ENCODE data around the gene VWF.

The VWF gene

DNA sequence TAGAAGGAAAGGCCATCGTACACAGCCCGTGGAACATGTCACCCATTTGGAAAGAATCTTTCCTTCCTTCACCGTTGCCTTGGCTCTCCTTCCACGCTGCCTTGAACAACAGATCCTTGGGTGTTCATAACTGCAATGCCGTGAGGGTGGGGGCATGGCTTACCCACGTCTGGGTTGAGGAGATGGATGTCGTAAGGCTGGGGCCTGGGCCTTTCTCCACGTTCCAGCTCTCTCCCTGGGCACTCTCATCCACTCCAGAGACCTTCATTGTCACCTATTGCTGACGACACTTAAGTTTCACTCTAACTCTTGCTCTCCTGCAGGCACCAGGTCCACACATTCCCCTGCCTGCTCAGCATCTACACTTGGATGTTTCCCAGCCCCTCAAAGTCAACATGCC lies 198.8 kb downstream of the VWF start:
- Histone ChIP-seq H3K4me1 (ENCODE audit: control insufficient read depth in 1 of 2, insufficient read depth in 2 of 2, low read length in 2 of 2) (no peaks in the 10 kb centered on the region), H3K4me3 (ENCODE audit: low read depth in 1 of 2, low read length in 2 of 2) (no peak overlapping the region), H3K36me3 (ENCODE audit: control insufficient read depth in 1 of 2, insufficient read depth in 2 of 2, low read length in 2 of 2) (no peaks in the 10 kb centered on the region), H3K27ac (ENCODE audit: low read length) (no peak overlapping the region), H3K9me3 (ENCODE audit: control insufficient read depth in 1 of 2, low read length in 2 of 2) (no peaks in the 10 kb centered on the region), H3K27me3 (ENCODE audit: low read depth, low read length) (no peaks in the 10 kb centered on the region)

DNA sequence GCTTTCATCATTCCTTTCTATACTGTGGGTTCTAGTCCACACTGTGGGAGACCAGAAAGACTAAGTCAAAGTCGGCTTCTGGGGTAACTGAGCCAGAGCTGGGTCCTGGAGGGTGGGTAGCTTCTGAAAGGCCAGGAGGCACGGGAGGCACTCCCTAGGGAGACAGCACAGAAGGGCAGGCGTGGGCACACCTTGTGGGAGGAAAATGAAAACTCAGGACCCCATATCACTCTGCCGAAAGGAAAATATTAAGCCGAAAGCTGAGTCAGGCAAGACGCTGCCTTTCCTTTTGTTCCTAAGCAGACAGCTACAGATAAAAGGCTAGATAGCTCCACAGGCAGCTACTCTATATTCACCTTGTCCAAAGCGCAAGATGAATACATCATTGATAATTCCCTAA lies 200.1 kb downstream of the VWF start:
- Histone ChIP-seq H3K27me3 (ENCODE audit: low read depth, low read length) (no peaks in the 10 kb centered on the region), H3K36me3 (ENCODE audit: control insufficient read depth in 1 of 2, insufficient read depth in 2 of 2, low read length in 2 of 2) (no peaks in the 10 kb centered on the region), H3K27ac (ENCODE audit: low read length) (no peak overlapping the region), H3K4me1 (ENCODE audit: control insufficient read depth in 1 of 2, insufficient read depth in 2 of 2, low read length in 2 of 2) (no peaks in the 10 kb centered on the region), H3K4me3 (ENCODE audit: low read depth in 1 of 2, low read length in 2 of 2) (no peak overlapping the region), H3K9me3 (ENCODE audit: control insufficient read depth in 1 of 2, low read length in 2 of 2) (no peaks in the 10 kb centered on the region)

DNA sequence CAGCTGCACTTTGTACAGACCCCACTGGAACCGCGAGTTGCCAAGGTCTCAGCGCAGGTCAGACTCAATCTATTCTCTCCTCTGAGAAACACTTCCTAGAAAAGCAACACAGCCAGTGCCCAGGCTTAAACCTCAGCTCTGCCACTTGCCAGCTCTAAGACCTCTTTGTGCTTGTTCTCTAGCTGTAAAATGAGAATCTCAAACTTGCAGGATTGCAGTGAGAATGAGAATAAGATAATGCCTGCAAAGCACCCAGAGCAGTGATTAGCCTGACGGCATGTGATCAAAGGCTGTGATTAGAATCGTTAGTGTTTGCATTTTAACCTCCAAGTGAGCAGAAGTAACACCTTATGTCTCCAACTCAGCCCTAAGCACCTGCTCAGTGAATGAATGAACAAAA lies 200.7 kb downstream of the VWF start:
- H3K27me3 ChIP-seq (ENCODE audit: low read depth, low read length) = no peaks in the 10 kb centered on the region
- H3K4me3 ChIP-seq (ENCODE audit: low read depth in 1 of 2, low read length in 2 of 2) = no peak overlapping the region
- H3K36me3 ChIP-seq (ENCODE audit: control insufficient read depth in 1 of 2, insufficient read depth in 2 of 2, low read length in 2 of 2) = no peaks in the 10 kb centered on the region
- no peaks in the 10 kb centered on the region for H3K9me3 ChIP-seq (ENCODE audit: control insufficient read depth in 1 of 2, low read length in 2 of 2)
- H3K27ac ChIP-seq (ENCODE audit: low read length) = no peak overlapping the region
- no peaks in the 10 kb centered on the region for H3K4me1 ChIP-seq (ENCODE audit: control insufficient read depth in 1 of 2, insufficient read depth in 2 of 2, low read length in 2 of 2)

DNA sequence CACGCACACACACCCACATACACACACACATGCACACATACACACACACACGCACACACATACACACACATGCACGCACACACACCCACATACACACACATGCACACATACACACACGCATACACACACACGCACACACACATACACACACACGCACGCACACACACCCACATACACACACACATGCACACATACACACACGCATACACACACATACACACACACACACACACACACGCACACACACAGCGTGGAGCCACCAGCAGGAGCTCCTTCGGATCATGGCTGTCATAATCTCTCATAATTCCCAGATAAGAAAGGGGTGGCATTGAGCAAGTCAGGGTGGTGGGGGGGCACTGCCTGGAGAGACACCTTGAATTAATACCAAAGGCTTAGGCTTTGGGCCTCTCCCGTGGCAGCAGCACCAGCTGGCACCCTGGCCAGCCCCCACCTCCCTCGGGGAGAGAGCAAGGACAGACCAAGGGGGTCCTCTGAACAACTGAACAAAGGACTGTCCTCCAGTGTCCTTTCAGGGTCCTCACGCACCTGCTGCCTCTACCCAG lies 201.3 kb downstream of the VWF start:
- H3K9me3 ChIP-seq (ENCODE audit: control insufficient read depth in 1 of 2, low read length in 2 of 2) = no peaks in the 10 kb centered on the region
- H3K27me3 ChIP-seq (ENCODE audit: low read depth, low read length) = no peaks in the 10 kb centered on the region
- no peak overlapping the region for H3K27ac ChIP-seq (ENCODE audit: low read length)
- no peaks in the 10 kb centered on the region for H3K36me3 ChIP-seq (ENCODE audit: control insufficient read depth in 1 of 2, insufficient read depth in 2 of 2, low read length in 2 of 2)
- no peak overlapping the region for H3K4me3 ChIP-seq (ENCODE audit: low read depth in 1 of 2, low read length in 2 of 2)
- H3K4me1 ChIP-seq (ENCODE audit: control insufficient read depth in 1 of 2, insufficient read depth in 2 of 2, low read length in 2 of 2) = no peaks in the 10 kb centered on the region

DNA sequence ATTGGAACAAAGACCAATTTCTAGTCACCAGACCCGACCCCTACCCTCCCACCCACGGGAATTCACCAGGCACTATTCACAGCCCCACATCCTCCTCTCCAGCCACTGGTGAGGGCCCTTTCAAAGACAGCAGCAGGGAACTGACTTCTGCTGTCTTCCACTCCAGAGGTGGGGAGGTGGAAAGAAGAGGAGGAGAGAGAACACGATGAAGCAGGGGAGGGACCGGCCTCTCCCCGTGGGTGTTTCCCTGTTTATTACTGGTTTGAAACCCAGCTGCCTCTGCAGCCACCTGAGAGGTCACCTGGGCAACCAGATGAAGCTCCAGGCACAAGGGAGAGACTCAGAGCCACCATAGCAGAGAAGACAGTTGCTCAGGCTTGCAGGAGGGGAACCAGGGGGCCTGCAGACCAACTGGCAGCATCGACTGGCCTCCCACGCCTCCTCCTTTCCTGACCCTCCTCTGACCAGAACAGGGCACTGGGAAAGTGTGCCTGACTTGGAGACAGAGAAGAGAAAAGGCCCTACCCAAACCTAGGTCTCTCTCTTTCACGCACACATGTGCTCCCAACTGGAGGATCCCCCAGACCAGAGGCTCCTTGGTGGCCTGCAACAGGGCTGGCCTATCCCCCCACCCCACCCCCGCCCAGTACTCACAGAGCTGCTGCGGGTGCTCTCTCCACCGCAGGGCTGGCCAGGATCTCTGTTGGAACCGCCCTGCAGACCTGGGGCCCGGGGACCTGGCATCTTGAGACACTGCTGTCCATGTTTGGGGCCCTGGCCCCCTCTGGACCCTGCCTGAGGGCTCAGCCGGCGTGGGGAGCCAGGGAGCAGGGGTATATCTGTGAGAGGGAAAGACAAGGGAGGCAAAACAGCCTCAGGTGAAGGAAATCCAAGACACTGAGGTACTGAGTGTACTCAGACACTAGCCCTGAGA lies 202.2 kb downstream of the VWF start:
- Histone ChIP-seq H3K27ac (ENCODE audit: low read length) (no peak overlapping the region), H3K4me3 (ENCODE audit: low read depth in 1 of 2, low read length in 2 of 2) (no peak overlapping the region), H3K27me3 (ENCODE audit: low read depth, low read length) (no peaks in the 10 kb centered on the region), H3K9me3 (ENCODE audit: control insufficient read depth in 1 of 2, low read length in 2 of 2) (no peaks in the 10 kb centered on the region), H3K4me1 (ENCODE audit: control insufficient read depth in 1 of 2, insufficient read depth in 2 of 2, low read length in 2 of 2) (no peaks in the 10 kb centered on the region), H3K36me3 (ENCODE audit: control insufficient read depth in 1 of 2, insufficient read depth in 2 of 2, low read length in 2 of 2) (no peaks in the 10 kb centered on the region)

DNA sequence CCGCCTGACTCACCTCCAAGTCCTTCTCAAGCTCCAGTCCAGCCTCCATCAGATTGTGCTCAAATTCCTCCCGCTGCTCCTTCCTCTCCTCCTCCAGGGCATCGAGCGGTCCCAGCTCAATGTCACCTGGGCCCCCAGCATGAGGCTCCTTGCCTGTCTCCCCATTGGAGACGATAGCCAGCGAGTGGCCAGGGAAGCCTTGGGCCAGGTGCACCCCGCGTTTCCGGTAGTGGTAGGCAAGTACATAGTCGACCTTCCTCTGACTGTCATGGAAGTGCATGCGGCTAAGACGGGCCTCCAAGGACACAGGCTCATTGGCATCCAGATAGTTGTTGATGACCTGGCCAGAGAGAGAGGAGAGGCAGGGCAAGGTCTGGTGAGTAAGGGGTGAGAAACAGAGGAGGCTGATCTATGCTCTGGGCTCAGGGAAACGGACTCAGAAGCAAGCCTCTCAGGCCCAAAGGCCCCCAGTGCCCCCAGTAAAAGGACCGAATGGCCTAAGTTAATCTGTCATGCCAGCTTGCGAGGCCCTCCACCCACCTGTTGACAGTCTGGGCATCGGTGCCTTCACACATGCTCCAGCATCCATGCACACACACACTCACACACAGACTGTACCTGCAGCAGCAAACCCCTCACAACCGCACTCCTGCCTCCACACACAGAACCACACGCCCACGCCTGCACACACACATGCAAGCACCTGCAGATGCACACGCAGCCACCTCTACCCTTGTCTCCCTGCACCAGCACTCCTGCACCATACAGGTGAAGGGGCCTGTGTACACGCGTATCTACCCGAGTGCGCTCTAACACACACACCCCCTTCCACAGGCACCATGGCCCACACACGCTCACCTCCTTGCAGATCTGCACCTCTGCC lies 203.2 kb downstream of the VWF start:
- Histone ChIP-seq H3K27ac (ENCODE audit: low read length) (no peak overlapping the region), H3K9me3 (ENCODE audit: control insufficient read depth in 1 of 2, low read length in 2 of 2) (no peaks in the 10 kb centered on the region), H3K4me1 (ENCODE audit: control insufficient read depth in 1 of 2, insufficient read depth in 2 of 2, low read length in 2 of 2) (no peaks in the 10 kb centered on the region), H3K27me3 (ENCODE audit: low read depth, low read length) (no peaks in the 10 kb centered on the region), H3K4me3 (ENCODE audit: low read depth in 1 of 2, low read length in 2 of 2) (no peak overlapping the region), H3K36me3 (ENCODE audit: control insufficient read depth in 1 of 2, insufficient read depth in 2 of 2, low read length in 2 of 2) (no peaks in the 10 kb centered on the region)

DNA sequence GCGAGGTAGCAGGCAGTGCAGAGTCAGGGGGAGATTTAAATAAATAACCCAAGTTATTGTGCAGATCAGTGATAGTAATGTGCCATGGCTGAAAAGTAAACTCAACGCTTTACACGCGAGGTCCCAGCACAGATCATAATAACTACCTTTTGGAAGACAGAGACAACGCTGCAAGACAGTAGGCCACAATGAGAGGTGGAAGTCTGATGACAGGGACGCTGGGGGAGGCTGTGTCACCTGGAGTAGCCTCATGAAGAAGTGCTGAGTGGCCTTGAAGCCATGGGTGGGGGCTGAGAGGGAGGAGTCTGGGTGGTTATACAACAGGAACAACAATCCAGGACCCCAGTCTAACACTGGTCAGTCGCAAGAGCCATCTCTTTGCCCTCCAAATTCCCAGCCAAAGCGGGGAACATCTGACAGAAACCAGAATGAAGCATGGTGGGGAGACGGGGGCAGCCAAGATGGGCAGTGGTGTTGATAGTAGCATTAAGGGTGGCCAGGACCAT lies 207.6 kb downstream of the VWF start:
- Histone ChIP-seq H3K4me1 (ENCODE audit: control insufficient read depth in 1 of 2, insufficient read depth in 2 of 2, low read length in 2 of 2) (no peaks in the 10 kb centered on the region), H3K27ac (ENCODE audit: low read length) (no peak overlapping the region), H3K9me3 (ENCODE audit: control insufficient read depth in 1 of 2, low read length in 2 of 2) (no peaks in the 10 kb centered on the region), H3K36me3 (ENCODE audit: control insufficient read depth in 1 of 2, insufficient read depth in 2 of 2, low read length in 2 of 2) (no peaks in the 10 kb centered on the region), H3K27me3 (ENCODE audit: low read depth, low read length) (no peaks in the 10 kb centered on the region), H3K4me3 (ENCODE audit: low read depth in 1 of 2, low read length in 2 of 2) (no peak overlapping the region)

DNA sequence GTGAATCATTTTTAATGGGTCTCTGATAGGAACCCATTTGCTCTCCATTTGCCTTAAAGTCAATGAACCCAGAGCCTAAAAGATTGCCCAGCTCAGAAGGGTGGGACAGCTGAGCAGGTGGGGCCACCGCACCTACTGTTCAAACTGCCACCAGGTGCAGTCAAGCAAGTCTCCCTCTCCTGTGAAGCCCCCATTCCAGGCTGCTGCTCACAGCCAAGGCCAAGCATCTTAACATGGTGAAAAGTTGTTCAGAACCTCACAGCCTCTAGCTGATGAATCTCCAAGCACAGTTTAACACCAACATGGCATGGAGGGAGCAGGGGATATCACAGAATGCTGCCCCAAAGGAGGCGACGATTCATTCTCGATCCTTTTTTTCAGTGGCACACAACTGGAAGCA lies 209.0 kb downstream of the VWF start:
- no peak overlapping the region for H3K4me3 ChIP-seq (ENCODE audit: low read depth in 1 of 2, low read length in 2 of 2)
- no peak overlapping the region for H3K27ac ChIP-seq (ENCODE audit: low read length)
- no peaks in the 10 kb centered on the region for H3K9me3 ChIP-seq (ENCODE audit: control insufficient read depth in 1 of 2, low read length in 2 of 2)
- H3K36me3 ChIP-seq (ENCODE audit: control insufficient read depth in 1 of 2, insufficient read depth in 2 of 2, low read length in 2 of 2) = no peaks in the 10 kb centered on the region
- no peaks in the 10 kb centered on the region for H3K27me3 ChIP-seq (ENCODE audit: low read depth, low read length)
- H3K4me1 ChIP-seq (ENCODE audit: control insufficient read depth in 1 of 2, insufficient read depth in 2 of 2, low read length in 2 of 2) = no peaks in the 10 kb centered on the region

DNA sequence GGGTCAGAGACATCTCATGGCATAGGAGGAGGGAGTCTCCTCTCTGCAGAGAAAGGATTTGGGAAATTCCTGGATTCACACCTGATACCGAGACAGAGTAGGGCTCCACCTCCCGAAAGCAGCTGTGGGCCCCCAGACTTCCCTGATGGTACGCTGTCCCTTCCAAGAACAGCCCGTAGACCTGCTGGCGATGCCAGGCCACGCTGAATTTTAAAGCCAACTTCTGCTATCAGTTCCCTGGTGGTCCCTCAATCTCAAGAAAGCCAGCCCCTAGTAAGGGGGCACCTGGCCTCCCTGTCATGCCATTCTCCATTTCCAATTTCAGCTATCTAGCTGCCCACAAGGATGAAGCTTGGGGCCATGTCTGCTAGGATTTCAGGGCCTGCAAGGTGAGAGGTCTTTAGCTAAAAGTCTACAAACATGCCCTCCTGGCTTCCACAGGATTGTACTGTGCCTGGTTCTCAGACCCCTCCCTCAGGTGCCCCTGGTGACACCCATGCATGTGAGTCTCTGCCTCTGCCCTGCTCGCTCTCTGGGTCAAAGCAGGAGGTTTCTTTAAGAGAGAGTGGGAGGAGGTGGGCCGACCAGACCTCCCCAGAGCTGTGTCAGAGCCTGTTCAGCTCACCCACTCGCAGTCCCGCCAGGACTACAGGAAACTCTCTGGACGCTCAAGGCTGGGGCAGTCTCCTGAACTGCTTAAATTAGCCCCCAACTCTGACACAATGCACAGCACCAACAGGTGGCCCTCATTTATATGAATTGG lies 209.9 kb downstream of the VWF start:
- Histone ChIP-seq H3K4me3 (ENCODE audit: low read depth in 1 of 2, low read length in 2 of 2) (no peak overlapping the region), H3K27ac (ENCODE audit: low read length) (no peak overlapping the region), H3K36me3 (ENCODE audit: control insufficient read depth in 1 of 2, insufficient read depth in 2 of 2, low read length in 2 of 2) (no peaks in the 10 kb centered on the region), H3K9me3 (ENCODE audit: control insufficient read depth in 1 of 2, low read length in 2 of 2) (no peaks in the 10 kb centered on the region), H3K27me3 (ENCODE audit: low read depth, low read length) (no peaks in the 10 kb centered on the region), H3K4me1 (ENCODE audit: control insufficient read depth in 1 of 2, insufficient read depth in 2 of 2, low read length in 2 of 2) (no peaks in the 10 kb centered on the region)

DNA sequence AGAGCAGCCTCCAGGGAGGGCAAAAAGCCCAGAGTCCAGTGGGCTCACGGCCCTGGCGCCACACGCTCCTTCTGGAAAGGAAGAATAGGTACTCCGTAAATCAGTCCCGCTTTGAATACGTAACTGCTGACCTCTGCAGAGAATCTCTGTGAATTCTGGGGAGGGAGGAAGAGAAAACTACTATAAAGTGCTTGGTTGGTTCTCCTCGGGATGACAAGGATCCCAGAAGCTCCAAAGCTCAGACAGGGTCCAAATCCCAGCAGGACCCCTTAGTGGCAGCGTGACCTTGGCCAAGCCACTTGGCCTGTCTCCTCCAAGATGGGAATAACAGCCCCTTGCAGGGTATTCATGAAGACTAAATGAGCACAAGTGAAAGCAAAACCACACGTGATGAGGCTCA lies 211.1 kb downstream of the VWF start:
- no peak overlapping the region for H3K4me3 ChIP-seq (ENCODE audit: low read depth in 1 of 2, low read length in 2 of 2)
- no peak overlapping the region for H3K27ac ChIP-seq (ENCODE audit: low read length)
- H3K9me3 ChIP-seq (ENCODE audit: control insufficient read depth in 1 of 2, low read length in 2 of 2) = no peaks in the 10 kb centered on the region
- H3K4me1 ChIP-seq (ENCODE audit: control insufficient read depth in 1 of 2, insufficient read depth in 2 of 2, low read length in 2 of 2) = no peaks in the 10 kb centered on the region
- H3K27me3 ChIP-seq (ENCODE audit: low read depth, low read length) = no peaks in the 10 kb centered on the region
- no peaks in the 10 kb centered on the region for H3K36me3 ChIP-seq (ENCODE audit: control insufficient read depth in 1 of 2, insufficient read depth in 2 of 2, low read length in 2 of 2)
